H1 (cell line): ENCODE data around the gene IL4. TPM values are rescaled to one million over a fixed set of nuclear protein-coding genes. Genes with fewer than 3 reads are reported as not detected.

Experiments
- CTCF ChIA-PET: fragments of 300-600 bp; sonication (Branson Sonifier 250); formaldehyde crosslinking; loops from one replicate; lab custom pipeline; 2021; ENCODE audit not compliant: partially characterized antibody; lab: Charles Lee
- POLR2A ChIA-PET: fragments of 300-600 bp; sonication (Branson Sonifier 250); formaldehyde crosslinking; loops from one replicate; lab custom pipeline; 2021; ENCODE audit warnings: inconsistent platforms; ENCODE audit not compliant: partially characterized antibody; lab: Charles Lee
- DNase-seq, 2 experiments: peaks; one replicate each; pipeline versions ENCODE4 v3.0.0 to v3.0.0-alpha.2; 2010 to 2022; ENCODE audit warnings: low spot score in 2 of 2, low read depth in 1 of 2, mixed read lengths in 1 of 2
- FAIRE-seq: peaks from 2 replicates; lab custom pipeline; 2011; peaks lifted over from hg19 to GRCh38; lab: Jason Lieb, UNC
- H2AFZ ChIP-seq: 2 replicates; pipeline ENCODE4 v1.8.1; 2012; ENCODE audit warnings: low read length, inconsistent platforms
- H2AK5ac ChIP-seq: 2 replicates; pipeline ENCODE4 v1.6.1; 2013; ENCODE audit warnings: low read depth, low read length
- H2BK120ac ChIP-seq: replicated peaks from 2 replicates; pipeline ENCODE3; 2013; ENCODE audit warnings: low read depth, low read length, inconsistent platforms
- H2BK12ac ChIP-seq: 2 replicates; pipeline ENCODE4 v1.6.1; 2013; ENCODE audit warnings: low read depth, low read length
- H2BK15ac ChIP-seq: 2 replicates; pipeline ENCODE4 v1.6.1; 2013; ENCODE audit warnings: low read length
- H2BK20ac ChIP-seq: 2 replicates; pipeline ENCODE4 v1.6.1; 2013; ENCODE audit warnings: low read length
- H2BK5ac ChIP-seq: 2 replicates; pipeline ENCODE4 v1.6.1; 2013; ENCODE audit warnings: low read depth, low read length
- H3K14ac ChIP-seq: 2 replicates; pipeline ENCODE4 v1.6.1; 2013; ENCODE audit warnings: inconsistent platforms; ENCODE audit not compliant: insufficient read length
- H3K18ac ChIP-seq: 2 replicates; pipeline ENCODE4 v1.6.1; 2013; ENCODE audit warnings: low read length; ENCODE audit errors: extremely low read depth
- H3K23ac ChIP-seq: 2 replicates; pipeline ENCODE4 v1.6.1; 2013; ENCODE audit warnings: inconsistent platforms; ENCODE audit not compliant: insufficient read length
- H3K23me2 ChIP-seq: 2 replicates; pipeline ENCODE4 v1.6.1; 2013; ENCODE audit warnings: low read depth, low read length
- H3K27ac ChIP-seq: 2 replicates; pipeline ENCODE4 v1.6.1; 2011; ENCODE audit warnings: low read depth, low read length, inconsistent platforms
- H3K27me3 ChIP-seq, 4 experiments: replicated peaks in 1 of 4; 1 replicate in 1 of 4; 2 replicates in 3 of 4; pipeline versions ENCODE4 v1.6.1 to v1.8.1; 2011 to 2013; ENCODE audit warnings: low read length in 3 of 4, mild to moderate bottlenecking in 3 of 4, inconsistent platforms in 2 of 4, mixed read lengths in 2 of 4, moderate library complexity in 1 of 4; ENCODE audit not compliant: control insufficient read depth in 3 of 4, insufficient read depth in 3 of 4; ENCODE audit errors: extremely low read depth in 1 of 4
- H3K36me3 ChIP-seq, 4 experiments: 2 replicates each; pipeline versions ENCODE4 v1.6.1 to v1.8.1; 2011 to 2013; ENCODE audit warnings: mild to moderate bottlenecking in 4 of 4, low read length in 3 of 4, moderate library complexity in 2 of 4, control low read depth in 1 of 4, inconsistent platforms in 1 of 4; ENCODE audit not compliant: insufficient read depth in 4 of 4, control insufficient read depth in 2 of 4
- H3K4ac ChIP-seq: replicated peaks from 2 replicates; pipeline ENCODE3; 2013; ENCODE audit warnings: low read length, low read depth, mixed read lengths, inconsistent platforms; ENCODE audit not compliant: insufficient read length
- H3K4me1 ChIP-seq, 4 experiments: replicated peaks in 1 of 4; 1 replicate in 1 of 4; 2 replicates in 3 of 4; pipeline versions ENCODE4 v1.6.1 to v1.8.1; 2011 to 2013; ENCODE audit warnings: low read length in 3 of 4, inconsistent platforms in 2 of 4, mixed read lengths in 1 of 4; ENCODE audit not compliant: insufficient read depth in 4 of 4, control insufficient read depth in 3 of 4
- H3K4me2 ChIP-seq, 2 experiments: 2 replicates each; pipeline versions ENCODE4 v1.6.1 to v1.8.1; 2011 to 2013; ENCODE audit warnings: low read depth in 2 of 2, low read length in 2 of 2, control low read depth in 1 of 2, inconsistent platforms in 1 of 2, mild to moderate bottlenecking in 1 of 2; ENCODE audit not compliant: insufficient read depth in 1 of 2
- H3K4me3 ChIP-seq, 4 experiments: fragments of 200-600, 300-600 bp in 1 of 4; sonication (generic), shearing (Covaris generic), sonication (Bioruptor Twin) in 1 of 4; 2 replicates each; pipeline versions ENCODE4 v1.5.1 to v1.8.1; 2011 to 2016; ENCODE audit warnings: low read length in 4 of 4, low read depth in 3 of 4, control low read depth in 2 of 4, inconsistent platforms in 2 of 4, mild to moderate bottlenecking in 2 of 4, mixed read lengths in 1 of 4, moderate library complexity in 1 of 4; ENCODE audit not compliant: insufficient read depth in 2 of 4; ENCODE audit errors: extremely low read depth in 1 of 4
- H3K56ac ChIP-seq: replicated peaks from 2 replicates; pipeline ENCODE3; 2013; ENCODE audit warnings: low read depth, mild to moderate bottlenecking, mixed read lengths, low read length, inconsistent platforms; ENCODE audit not compliant: insufficient read length
- H3K79me1 ChIP-seq: 2 replicates; pipeline ENCODE4 v1.6.1; 2013; ENCODE audit warnings: low read depth, low read length, control low read depth
- H3K79me2 ChIP-seq, 2 experiments: 2 replicates each; pipeline versions ENCODE4 v1.6.1 to v1.8.1; 2012 to 2013; ENCODE audit warnings: low read length in 2 of 2, mild to moderate bottlenecking in 2 of 2, inconsistent platforms in 1 of 2; ENCODE audit not compliant: insufficient read depth in 2 of 2, control insufficient read depth in 1 of 2
- H3K9ac ChIP-seq, 4 experiments: replicated peaks in 1 of 4; 1 replicate in 1 of 4; 2 replicates in 3 of 4; pipeline versions ENCODE4 v1.6.1 to v1.8.1; 2011 to 2013; ENCODE audit warnings: low read depth in 3 of 4, low read length in 3 of 4, control low read depth in 2 of 4, mild to moderate bottlenecking in 2 of 4, moderate library complexity in 2 of 4, inconsistent platforms in 1 of 4; ENCODE audit errors: extremely low read depth in 1 of 4
- H3K9me3 ChIP-seq, 2 experiments: 2 replicates each; pipeline versions ENCODE4 v1.6.1 to v1.8.1; 2012 to 2013; ENCODE audit warnings: mild to moderate bottlenecking in 2 of 2, moderate library complexity in 2 of 2, control low read depth in 1 of 2, inconsistent platforms in 1 of 2, low read depth in 1 of 2, low read length in 1 of 2, mixed read lengths in 1 of 2; ENCODE audit not compliant: insufficient read depth in 2 of 2
- H4K20me1 ChIP-seq, 2 experiments: replicated peaks in 1 of 2; 2 replicates each; pipeline versions ENCODE3 to v1.8.1; 2011 to 2013; ENCODE audit warnings: inconsistent platforms in 2 of 2, low read length in 2 of 2, mild to moderate bottlenecking in 1 of 2; ENCODE audit not compliant: insufficient read depth in 2 of 2, control insufficient read depth in 1 of 2
- H4K5ac ChIP-seq: 2 replicates; pipeline ENCODE4 v1.6.1; 2013; ENCODE audit warnings: low read length, low read depth, mixed read lengths, inconsistent platforms; ENCODE audit not compliant: insufficient read length
- H4K8ac ChIP-seq: 2 replicates; pipeline ENCODE4 v1.8.0; 2013; ENCODE audit warnings: mild to moderate bottlenecking, moderate library complexity, low read length, inconsistent platforms; ENCODE audit not compliant: insufficient read depth; ENCODE audit errors: extremely low read depth
- H4K91ac ChIP-seq: replicated peaks from 2 replicates; pipeline ENCODE3; 2013; ENCODE audit warnings: low read length, mixed read lengths, inconsistent platforms; ENCODE audit not compliant: insufficient read length
- CBX8 ChIP-seq: fragments of 300-800, 300-1000 bp; sonication (generic); IDR thresholded peaks from 2 replicates; pipeline ENCODE4 v1.7.1; 2016; ENCODE audit warnings: low read depth, low read length, borderline replicate concordance
- CREB1 ChIP-seq: IDR thresholded peaks from 2 replicates; pipeline ENCODE4 v1.6.1; 2012; ENCODE audit warnings: inconsistent platforms
- CTCF ChIP-seq, 3 experiments: IDR thresholded peaks; 1 replicate in 2 of 3; 2 replicates in 1 of 3; pipeline versions ENCODE4 v1.5.1 to v1.6.1; 2011; ENCODE audit warnings: low read length in 3 of 3, mild to moderate bottlenecking in 3 of 3, inconsistent platforms in 2 of 3, low read depth in 1 of 3, moderate library complexity in 1 of 3; ENCODE audit not compliant: insufficient read depth in 1 of 3; ENCODE audit errors: control extremely low read depth in 1 of 3
- GTF2F1 ChIP-seq: IDR thresholded peaks from 2 replicates; pipeline ENCODE4 v1.6.1; 2012; ENCODE audit warnings: low read depth, low read length, improper control_type of control experiment, borderline replicate concordance
- HDAC2 ChIP-seq, 2 experiments: fragments of 300-600 bp in 1 of 2; sonication (generic) in 1 of 2; IDR thresholded peaks; 2 replicates each; pipeline ENCODE4 v1.6.1; 2011 to 2012; ENCODE audit warnings: low read depth in 2 of 2, low read length in 2 of 2, mild to moderate bottlenecking in 2 of 2, moderate library complexity in 2 of 2, borderline replicate concordance in 1 of 2, inconsistent platforms in 1 of 2
- KDM1A ChIP-seq: fragments of 200-600, 300-600 bp; sonication (generic); IDR thresholded peaks from 2 replicates; pipeline ENCODE4 v1.7.1; 2016; ENCODE audit warnings: mild to moderate bottlenecking, low read length, borderline replicate concordance
- RNF2 ChIP-seq: fragments of 200-900, 300-1000 bp; sonication (generic); IDR thresholded peaks from 2 replicates; pipeline ENCODE4 v1.7.1; 2016; ENCODE audit warnings: borderline replicate concordance, low read depth, mild to moderate bottlenecking, antibody characterized with exemption, low read length; ENCODE audit not compliant: poor library complexity, severe bottlenecking; ENCODE audit errors: missing control alignments
- SP2 ChIP-seq: IDR thresholded peaks from 2 replicates; pipeline ENCODE4 v1.6.1; 2012; ENCODE audit warnings: mild to moderate bottlenecking, low read length, inconsistent platforms
- USF2 ChIP-seq: IDR thresholded peaks from 2 replicates; pipeline ENCODE4 v1.6.1; 2011; ENCODE audit warnings: low read length, improper control_type of control experiment
- WGBS, 2 experiments: shearing (Covaris generic) in 1 of 2; methylation state at CpG; one replicate each; pipeline versions ENCODE4 v1.1.6 to v1.1.7; 2013 to 2015; ENCODE audit warnings: low lambda C conversion rate in 2 of 2, mixed read lengths in 2 of 2, inconsistent platforms in 1 of 2, low coverage in 1 of 2, missing lambda C conversion rate in 1 of 2; ENCODE audit not compliant: insufficient replicate concordance in 2 of 2, insufficient coverage in 1 of 2, insufficient read length in 1 of 2; ENCODE audit errors: extremely low coverage in 1 of 2, missing lambda C conversion rate in 1 of 2; 5-methylcytosine and 5-hydroxymethylcytosine counted together
- polyA plus RNA-seq, 7 experiments: library from polyadenylated mRNA; depleted of rRNA in 3 of 7; stranded (reverse) in 5 of 7; unstranded in 2 of 7; fragments of >200 nt in 5 of 7; fragments of 200-250 nt in 2 of 7; gene quantifications; 1 replicate in 5 of 7; 2 replicates in 1 of 7; 4 replicates in 1 of 7; pipeline versions ENCODE4 v1.2.1 to v1.2.3, GENCODE V29; 2011 to 2013; ENCODE audit warnings: missing spikeins in 2 of 7, mixed read lengths in 2 of 7
- total RNA-seq: library from RNA; stranded (reverse); fragmentation: NEBNext Ultra II Directional; extraction: Animal tissue kit (Norgen Biotek cat#: 25700); gene quantifications from 2 replicates; pipeline ENCODE4 v1.2.1, GENCODE V29; 2021

Gene IL4
- total and polyA plus RNA-seq, 2 of the 8 experiments (the other 6 are each of a cell fraction or from before 2014, with no cell fraction given): not detected

- H2BK20ac ChIP-seq: no peak overlapping the region
- no peak overlapping the region for H4K8ac ChIP-seq
- H2BK15ac ChIP-seq: no peak overlapping the region
- no peak overlapping the region for H3K14ac ChIP-seq
- H2BK5ac ChIP-seq: no peak overlapping the region
- H3K4me3 ChIP-seq: no peak overlapping the region
- no peaks in the 10 kb centered on the region for H3K23me2 ChIP-seq
- no peaks in the 10 kb centered on the region for H3K27me3 ChIP-seq
- H2BK120ac ChIP-seq: no peak overlapping the region
- H3K4me1 ChIP-seq: peaks cover 0 to 5% (median under 1%) of the 10 kb centered on the region in 4 experiments; a peak in 2 of 7 replicates
- no peak overlapping the region for H4K5ac ChIP-seq
- POLR2A ChIA-PET: interaction anchor here (1.0 kb wide), 1 partner anchor 9 kb away, joined by 3 read pairs; no protein-coding TSS in a partner anchor
- H3K18ac ChIP-seq: no peak overlapping the region
- H3K36me3 ChIP-seq: peaks cover 0 to 35% (median 23%) of the 10 kb centered on the region in 4 experiments; a peak in 7 of 8 replicates
- H3K79me1 ChIP-seq: no peaks in the 10 kb centered on the region
- no peak overlapping the region for H3K4ac ChIP-seq
- no peak overlapping the region for H2AK5ac ChIP-seq
- H2BK12ac ChIP-seq: no peak overlapping the region
- H3K9me3 ChIP-seq: no peaks in the 10 kb centered on the region
- H3K9ac ChIP-seq: no peak overlapping the region
- H3K4me2 ChIP-seq: no peak overlapping the region
- no peaks in the 10 kb centered on the region for H4K20me1 ChIP-seq
- no peak overlapping the region for H2AFZ ChIP-seq
- CTCF ChIA-PET: interaction anchor here (0.7 to 1.7 kb wide), 4 partner anchors 36 to 316 kb away, joined by 3 to 6 read pairs (median 4); no protein-coding TSS in a partner anchor
- H3K79me2 ChIP-seq: no peaks in the 10 kb centered on the region
- H4K91ac ChIP-seq: no peak overlapping the region
- 83% methylated on average over 3 of the region's 3 CpGs; no CpG with 5 or more reads in 1 of the 2 experiments for WGBS, 2 experiments
- no peak overlapping the region for H3K23ac ChIP-seq
- DNase-seq (no peak), FAIRE-seq (no peak)
- H3K27ac ChIP-seq: no peak overlapping the region
- H3K56ac ChIP-seq: no peak overlapping the region
- no peak for TF ChIP-seq USF2
- no peak for TF ChIP-seq KDM1A
- no peak for TF ChIP-seq HDAC2 (IDR thresholded peaks at IDR 0.05; ENCODE audit: borderline replicate concordance in 1 of 2, low read depth in 2 of 2, low read length in 2 of 2)
- no peak for TF ChIP-seq CTCF (IDR thresholded peaks at IDR 0.05; ENCODE audit: control extremely low read depth in 1 of 3, insufficient read depth in 1 of 3, low read depth in 1 of 3, low read length in 3 of 3)
- TF ChIP-seq CREB1: no peak
- TF ChIP-seq RNF2: no peak
- no peak for TF ChIP-seq GTF2F1
- TF ChIP-seq SP2: no peak
- TF ChIP-seq CBX8: no peak
These were observed 32.5 kb upstream of the IL4 start for GRCh38 chr5:132641241-132641723.
